ENCODE data around the gene FAM117A. TPM values are rescaled to one million over a fixed set of nuclear protein-coding genes. Genes with fewer than 3 reads are reported as not detected.
"Not testable (repeated sequence)": the region's sequence is repeated elsewhere in the genome, so short reads cannot be mapped to it uniquely, and the experiment has no call there.

The FAM117A gene
- total RNA-seq, 1 donor from 2014 or later: 5.8 TPM

GRCh38 chr17:49694847-49695697 lies 68.9 kb downstream of the FAM117A start:
- intact Hi-C loops (cut with DNase I): loop anchor here (1.0 to 5.0 kb wide), 2 partner anchors 63 to 128 kb away; no protein-coding TSS in a partner anchor

GRCh38 chr17:49692751-49693150 lies 71.2 kb downstream of the FAM117A start:
- no peak for DNase-seq (ENCODE audit: low spot score)

More at GRCh38 chr17:49694847-49695697, 68.9 kb downstream of the FAM117A start:
- peak; percentile 82 for DNase-seq (ENCODE audit: low spot score)

GRCh38 chr17:49691677-49692191 lies 72.2 kb downstream of the FAM117A start:
- DNase-seq (ENCODE audit: low spot score): no peak
- intact Hi-C loops (cut with DNase I): loop anchor here (5.0 kb wide), 1 partner anchor 59 kb away; no protein-coding TSS in a partner anchor

More at GRCh38 chr17:49692751-49693150, 71.2 kb downstream of the FAM117A start:
- intact Hi-C loops (cut with DNase I): loop anchor here (5.0 kb wide), 1 partner anchor 60 kb away; no protein-coding TSS in a partner anchor

GRCh38 chr17:49691086-49691676 lies 72.8 kb downstream of the FAM117A start:
- peak; percentile 79 for DNase-seq (ENCODE audit: low spot score)
- intact Hi-C loops (cut with DNase I): loop anchor here (5.0 kb wide), 1 partner anchor 59 kb away; no protein-coding TSS in a partner anchor

- intact Hi-C loops (cut with DNase I): loop anchor here (5.0 kb wide), 1 partner anchor 58 kb away; no protein-coding TSS in a partner anchor
- DNase-seq (ENCODE audit: low spot score): no peak
These were observed 73.7 kb downstream of the FAM117A start for GRCh38 chr17:49690256-49690655.

GRCh38 chr17:49688848-49689247 lies 75.1 kb downstream of the FAM117A start:
- intact Hi-C loops (cut with DNase I): no loop called here
- no peak for DNase-seq (ENCODE audit: low spot score)

- intact Hi-C loops (cut with DNase I): no loop called here
- DNase-seq (ENCODE audit: low spot score): no peak
These were observed 75.9 kb downstream of the FAM117A start for GRCh38 chr17:49687878-49688491.

- intact Hi-C loops (cut with DNase I): no loop called here
These were observed 82.6 kb downstream of the FAM117A start for GRCh38 chr17:49681106-49681979.

GRCh38 chr17:49680314-49680713 lies 83.6 kb downstream of the FAM117A start:
- intact Hi-C loops (cut with DNase I): no loop called here
- DNase-seq (ENCODE audit: low spot score): no peak

More at GRCh38 chr17:49681106-49681979, 82.6 kb downstream of the FAM117A start:
- no peak for DNase-seq (ENCODE audit: low spot score)

GRCh38 chr17:49677933-49678847 lies 85.7 kb downstream of the FAM117A start, which contains the start of gene SPOP:
TSS of gene SPOP (minus strand) at chr17:49678097. CDS start at chr17:49622810, 55,287 bp downstream.
- intact Hi-C loops (cut with DNase I): loop anchor here (5.0 kb wide), 3 partner anchors 41 to 101 kb away; partner anchors contain the start of gene NXPH3
- DNase-seq (ENCODE audit: low spot score): peak; percentile 99

GRCh38 chr17:49677134-49677932 lies 86.6 kb downstream of the FAM117A start:
- peak; percentile 98 for DNase-seq (ENCODE audit: low spot score)
- intact Hi-C loops (cut with DNase I): loop anchor here (5.0 kb wide), 3 partner anchors 40 to 100 kb away; partner anchors contain the start of gene NXPH3

- intact Hi-C loops (cut with DNase I): loop anchor here (5.0 kb wide), 3 partner anchors 39 to 99 kb away; partner anchors contain the start of gene NXPH3
- no peak for DNase-seq (ENCODE audit: low spot score)
These were observed 87.6 kb downstream of the FAM117A start for GRCh38 chr17:49676276-49676868.

- intact Hi-C loops (cut with DNase I): no loop called here
These were observed 89.4 kb downstream of the FAM117A start for GRCh38 chr17:49674507-49674906.

GRCh38 chr17:49673679-49674078 lies 90.3 kb downstream of the FAM117A start:
- intact Hi-C loops (cut with DNase I); DNase-seq (ENCODE audit: low spot score): not testable (repeated sequence)

More at GRCh38 chr17:49674507-49674906, 89.4 kb downstream of the FAM117A start:
- no peak for DNase-seq (ENCODE audit: low spot score)

GRCh38 chr17:49670641-49671040 lies 93.3 kb downstream of the FAM117A start:
- no peak for DNase-seq (ENCODE audit: low spot score)
- intact Hi-C loops (cut with DNase I): no loop called here

- DNase-seq (ENCODE audit: low spot score): no peak
- intact Hi-C loops (cut with DNase I): no loop called here
These were observed 93.9 kb downstream of the FAM117A start for GRCh38 chr17:49670002-49670401.
